ENCODE results near the gene TSPAN7.

GRCh38 chrX:38561951-38562719, 793 bp downstream of the TSPAN7 start:
- TF ChIP-seq CTCF (IDR thresholded peaks at IDR 0.05; ENCODE audit: low read depth, low read length, poor library complexity, severe bottlenecking) (no peak), EZH2phosphoT487 (IDR thresholded peaks at IDR 0.05; ENCODE audit: borderline replicate concordance, low read length) (no peak)

Measured in DOHH2 (cell line).